Ishikawa (cell line): ENCODE results near the gene MRGPRX3.
A peak's percentile ranks its signal among the peaks of the same experiment; 100 is the strongest.

Experiments
- CEBPB ChIP-seq: IDR thresholded peaks from 2 replicates; pipeline ENCODE4 v1.6.1; 2012
- CREB1 ChIP-seq: IDR thresholded peaks from 2 replicates; pipeline ENCODE4 v1.6.1; 2012; ENCODE audit warnings: low read depth
- EGR1 ChIP-seq: IDR thresholded peaks from 2 replicates; pipeline ENCODE4 v1.6.1; 2012
- EP300 ChIP-seq: IDR thresholded peaks from 2 replicates; pipeline ENCODE4 v1.6.1; 2012; ENCODE audit warnings: borderline replicate concordance
- FOXM1 ChIP-seq: IDR thresholded peaks from 2 replicates; pipeline ENCODE4 v1.6.1; 2012; ENCODE audit warnings: low read depth, borderline replicate concordance
- NFIC ChIP-seq: IDR thresholded peaks from 2 replicates; pipeline ENCODE4 v1.6.1; 2012
- RAD21 ChIP-seq: IDR thresholded peaks from 2 replicates; pipeline ENCODE4 v1.6.1; 2012; ENCODE audit warnings: low read depth
- TAF1 ChIP-seq: IDR thresholded peaks from 2 replicates; pipeline ENCODE4 v1.6.1; 2012; ENCODE audit warnings: low read depth, mild to moderate bottlenecking
- TCF12 ChIP-seq: IDR thresholded peaks from 2 replicates; pipeline ENCODE4 v1.6.1; 2012; ENCODE audit warnings: low read depth
- TEAD4 ChIP-seq: IDR thresholded peaks from 2 replicates; pipeline ENCODE4 v1.6.1; 2012
- YY1 ChIP-seq: IDR thresholded peaks from 2 replicates; pipeline ENCODE4 v1.6.1; 2012; ENCODE audit warnings: low read depth
- ZBTB7A ChIP-seq: IDR thresholded peaks from 2 replicates; pipeline ENCODE4 v1.6.1; 2012; ENCODE audit warnings: low read depth
- TF ChIP-seq, protein P1 (sequence below): IDR thresholded peaks from 2 replicates; pipeline ENCODE4 v1.6.1; 2012; ENCODE audit warnings: low read depth, mild to moderate bottlenecking
- TF ChIP-seq, protein P2 (sequence below): IDR thresholded peaks from 2 replicates; pipeline ENCODE4 v1.6.1; 2012
- TF ChIP-seq, protein P3 (sequence below): IDR thresholded peaks from 2 replicates; pipeline ENCODE4 v1.6.1; 2012

MRGPRX3 gene

DNA sequence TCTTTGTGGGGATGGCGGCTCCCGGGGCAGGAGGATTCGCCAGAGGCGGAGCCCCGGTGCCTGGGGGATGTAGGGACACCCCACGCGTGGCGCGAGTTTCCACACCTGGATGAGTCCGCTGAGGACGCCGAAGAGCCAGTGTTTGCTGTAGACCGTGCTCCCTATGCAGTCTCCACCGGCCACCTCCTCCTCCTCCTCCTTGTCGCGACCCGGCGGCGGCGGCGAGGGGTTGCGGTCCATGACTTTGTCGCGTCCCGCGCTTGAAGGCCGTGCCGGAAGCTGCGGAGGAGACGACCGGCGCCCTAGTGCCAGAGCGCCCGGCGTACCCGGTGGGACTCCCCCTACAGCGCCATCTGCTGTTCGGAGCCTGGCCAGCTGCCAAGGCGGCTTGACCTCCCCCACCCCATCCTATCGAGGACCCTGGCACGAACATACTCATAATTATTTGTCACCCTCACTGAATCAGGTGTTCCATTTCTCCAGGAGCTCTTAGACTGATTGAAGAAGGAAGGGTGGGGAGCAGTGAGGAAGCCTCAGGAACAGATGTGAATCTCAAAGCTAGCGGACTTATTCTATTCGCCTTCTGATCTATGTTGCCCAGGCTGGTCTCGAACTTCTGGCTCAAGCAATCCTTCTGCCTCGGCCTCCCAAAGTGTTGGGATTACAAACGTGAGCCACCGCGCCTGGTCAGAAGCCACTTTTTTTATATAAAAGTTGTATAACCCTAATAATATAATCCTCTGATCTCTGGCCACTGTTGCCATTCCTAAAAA is 26.4 kb upstream of the MRGPRX3 start, which contains the start of gene SAAL1:
Gene SAAL1, minus strand, starts transcription at position 281 of the 773 bp plus-strand sequence. Its CDS starts 41 bp downstream, at position 240.
- no peak for TF ChIP-seq TEAD4
- TF ChIP-seq CEBPB, result no peak
- peak; percentile 34; the same call in 1 of the 2 replicates for TF ChIP-seq RAD21
- TF ChIP-seq EGR1, result no peak
- TF ChIP-seq, protein P1, sequence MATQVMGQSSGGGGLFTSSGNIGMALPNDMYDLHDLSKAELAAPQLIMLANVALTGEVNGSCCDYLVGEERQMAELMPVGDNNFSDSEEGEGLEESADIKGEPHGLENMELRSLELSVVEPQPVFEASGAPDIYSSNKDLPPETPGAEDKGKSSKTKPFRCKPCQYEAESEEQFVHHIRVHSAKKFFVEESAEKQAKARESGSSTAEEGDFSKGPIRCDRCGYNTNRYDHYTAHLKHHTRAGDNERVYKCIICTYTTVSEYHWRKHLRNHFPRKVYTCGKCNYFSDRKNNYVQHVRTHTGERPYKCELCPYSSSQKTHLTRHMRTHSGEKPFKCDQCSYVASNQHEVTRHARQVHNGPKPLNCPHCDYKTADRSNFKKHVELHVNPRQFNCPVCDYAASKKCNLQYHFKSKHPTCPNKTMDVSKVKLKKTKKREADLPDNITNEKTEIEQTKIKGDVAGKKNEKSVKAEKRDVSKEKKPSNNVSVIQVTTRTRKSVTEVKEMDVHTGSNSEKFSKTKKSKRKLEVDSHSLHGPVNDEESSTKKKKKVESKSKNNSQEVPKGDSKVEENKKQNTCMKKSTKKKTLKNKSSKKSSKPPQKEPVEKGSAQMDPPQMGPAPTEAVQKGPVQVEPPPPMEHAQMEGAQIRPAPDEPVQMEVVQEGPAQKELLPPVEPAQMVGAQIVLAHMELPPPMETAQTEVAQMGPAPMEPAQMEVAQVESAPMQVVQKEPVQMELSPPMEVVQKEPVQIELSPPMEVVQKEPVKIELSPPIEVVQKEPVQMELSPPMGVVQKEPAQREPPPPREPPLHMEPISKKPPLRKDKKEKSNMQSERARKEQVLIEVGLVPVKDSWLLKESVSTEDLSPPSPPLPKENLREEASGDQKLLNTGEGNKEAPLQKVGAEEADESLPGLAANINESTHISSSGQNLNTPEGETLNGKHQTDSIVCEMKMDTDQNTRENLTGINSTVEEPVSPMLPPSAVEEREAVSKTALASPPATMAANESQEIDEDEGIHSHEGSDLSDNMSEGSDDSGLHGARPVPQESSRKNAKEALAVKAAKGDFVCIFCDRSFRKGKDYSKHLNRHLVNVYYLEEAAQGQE, result no peak
- no peak for TF ChIP-seq CREB1
- no peak for TF ChIP-seq FOXM1
- no peak; the same call in 1 of the 2 replicates for TF ChIP-seq EP300
- TF ChIP-seq TCF12, result peak; percentile 66; the same call in 1 of the 2 replicates
- TF ChIP-seq, protein P2, sequence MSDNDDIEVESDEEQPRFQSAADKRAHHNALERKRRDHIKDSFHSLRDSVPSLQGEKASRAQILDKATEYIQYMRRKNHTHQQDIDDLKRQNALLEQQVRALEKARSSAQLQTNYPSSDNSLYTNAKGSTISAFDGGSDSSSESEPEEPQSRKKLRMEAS, result peak; percentile 81; the same call in 1 of the 2 replicates
- TF ChIP-seq YY1, result peak; percentile 47; the same call in 1 of the 2 replicates
- TF ChIP-seq, protein P3, sequence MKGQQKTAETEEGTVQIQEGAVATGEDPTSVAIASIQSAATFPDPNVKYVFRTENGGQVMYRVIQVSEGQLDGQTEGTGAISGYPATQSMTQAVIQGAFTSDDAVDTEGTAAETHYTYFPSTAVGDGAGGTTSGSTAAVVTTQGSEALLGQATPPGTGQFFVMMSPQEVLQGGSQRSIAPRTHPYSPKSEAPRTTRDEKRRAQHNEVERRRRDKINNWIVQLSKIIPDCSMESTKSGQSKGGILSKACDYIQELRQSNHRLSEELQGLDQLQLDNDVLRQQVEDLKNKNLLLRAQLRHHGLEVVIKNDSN, result no peak
- TF ChIP-seq NFIC, result peak; percentile 86
- TF ChIP-seq ZBTB7A, result 0 out of 2 replicates have a peak, but pooled peaks have one; percentile 28
- peak; percentile 79 for TF ChIP-seq TAF1

- no peak for TF ChIP-seq NFIC
- TF ChIP-seq CREB1, result no peak
- TF ChIP-seq, protein P3, result no peak
- TF ChIP-seq TCF12, result no peak
- no peak for TF ChIP-seq TEAD4
These were observed 25.7 kb upstream of the MRGPRX3 start for GRCh38 chr11:18106688-18107087.

- TF ChIP-seq CEBPB, result no peak
- TF ChIP-seq EGR1, result no peak
- TF ChIP-seq TCF12, result no peak
- TF ChIP-seq, protein P3, result no peak
- TF ChIP-seq TAF1, result no peak
- no peak for TF ChIP-seq RAD21
- TF ChIP-seq, protein P2, result no peak
- no peak for TF ChIP-seq YY1
- no peak for TF ChIP-seq FOXM1
- no peak for TF ChIP-seq EP300
- TF ChIP-seq NFIC, result no peak
- TF ChIP-seq ZBTB7A, result no peak
These were observed 24.1 kb upstream of the MRGPRX3 start for GRCh38 chr11:18108254-18108653.

DNA sequence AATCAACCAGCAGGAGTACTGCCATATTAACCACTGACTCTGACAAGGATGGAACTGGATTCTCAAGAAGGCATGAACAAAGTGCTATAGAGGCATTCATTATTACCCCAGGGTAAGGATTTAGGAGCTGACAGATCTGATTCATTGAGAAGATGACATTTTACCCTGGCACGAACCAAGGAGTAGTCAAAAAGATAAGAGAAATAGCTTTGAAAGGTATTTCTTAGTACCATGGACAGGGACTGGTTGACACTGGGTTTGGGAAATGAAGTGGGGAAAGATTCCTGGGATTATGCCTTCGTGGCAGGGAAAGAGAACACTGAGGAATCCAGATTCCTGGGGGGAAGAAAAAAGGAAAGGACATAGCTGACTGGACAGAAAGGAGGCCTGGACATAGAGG is 21.4 kb upstream of the MRGPRX3 start:
- TF ChIP-seq, protein P1, result peak; percentile 86
- TF ChIP-seq CREB1, result no peak

DNA sequence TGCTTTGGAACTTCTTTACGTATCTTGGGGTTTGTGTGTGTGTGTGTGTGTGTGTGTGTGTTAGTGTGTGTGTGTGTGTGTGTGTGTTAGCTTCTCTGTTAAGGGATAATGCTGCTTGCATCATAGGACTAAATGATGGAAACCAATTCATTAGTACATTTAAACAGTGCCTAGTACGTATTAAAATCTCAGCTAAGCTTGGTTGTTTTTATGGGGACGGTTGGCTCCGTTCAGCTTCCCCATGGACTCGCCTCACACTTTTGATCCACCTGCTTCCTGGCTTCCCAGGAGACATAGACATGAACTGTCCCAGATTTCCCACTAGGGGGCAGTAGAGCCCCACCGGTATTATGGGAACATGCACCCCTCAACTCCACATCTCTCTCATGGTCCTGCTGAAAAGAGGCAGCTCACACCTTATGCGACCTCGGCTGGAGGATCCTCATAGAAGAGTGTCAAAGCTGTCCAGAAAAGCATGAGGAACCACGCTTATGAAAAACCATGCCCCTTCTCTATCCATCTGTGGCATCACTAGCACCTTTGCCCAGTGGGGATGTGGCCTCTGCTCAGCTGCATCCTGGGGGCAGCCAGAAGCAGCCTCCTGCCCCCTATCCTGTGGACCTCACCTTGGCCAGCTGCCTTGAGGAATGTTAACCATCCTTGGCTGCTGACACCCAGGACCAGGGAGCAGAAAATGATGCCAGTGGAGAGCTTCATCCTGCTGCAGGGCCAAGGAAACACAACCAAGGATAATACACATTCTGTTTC is 16.8 kb upstream of the MRGPRX3 start:
- TF ChIP-seq, protein P2, result 0 out of 2 replicates have a peak, but pooled peaks have one; percentile 36
- TF ChIP-seq NFIC, result no peak
- TF ChIP-seq CEBPB, result no peak
- no peak for TF ChIP-seq TCF12
- TF ChIP-seq EP300, result no peak
- TF ChIP-seq, protein P1, result no peak
- peak; percentile 88 for TF ChIP-seq RAD21
- no peak for TF ChIP-seq TAF1
- no peak for TF ChIP-seq YY1
- TF ChIP-seq FOXM1, result no peak
- TF ChIP-seq TEAD4, result no peak
- TF ChIP-seq CREB1, result no peak
- TF ChIP-seq, protein P3, result no peak
- no peak for TF ChIP-seq ZBTB7A
- no peak for TF ChIP-seq EGR1
